GM12878 (cell line): ENCODE data around the gene HDAC9. TPM values are rescaled to one million over a fixed set of nuclear protein-coding genes. Genes with fewer than 3 reads are reported as not detected.

ENCODE experiments used
- ATAC-seq: fragments of 200-7000 bp; cut with Tn5 transposase; 3 replicates; pipeline ENCODE4 v1.9.1; 2020; ENCODE audit warnings: mild to moderate bottlenecking, moderate library complexity
- BruUV-seq: library from RNA; stranded (reverse); fragments of 400-500 nt; replicated peaks from 2 replicates; lab custom pipeline; 2021; lab: Mats Ljungman, UMichigan
- CTCF ChIA-PET: fragments of 300-600 bp; sonication (Branson Sonifier 250); formaldehyde crosslinking; extraction: SDS; loops from one replicate; lab custom pipeline; 2021; ENCODE audit warnings: inconsistent platforms; lab: Yijun Ruan, JAX
- POLR2A ChIA-PET: fragments of 350-600 bp; formaldehyde crosslinking; extraction: SDS; loops from one replicate; lab custom pipeline; 2021; ENCODE audit warnings: inconsistent platforms; lab: Charles Lee
- RAD21 ChIA-PET: fragments of 300-600 bp; sonication (Branson Sonifier 250); formaldehyde crosslinking; loops from one replicate; lab custom pipeline; 2023; ENCODE audit warnings: antibody characterized with exemption; ENCODE audit not compliant: unreplicated experiment; lab: Charles Lee
- SMC1A ChIA-PET: fragments of 300-600 bp; sonication (Branson Sonifier 250); formaldehyde crosslinking; loops from one replicate; lab custom pipeline; 2023; ENCODE audit not compliant: unreplicated experiment, uncharacterized antibody; lab: Charles Lee
- DNase-seq: peaks from one replicate; pipeline ENCODE4 v3.0.0-alpha.2; 2011; ENCODE audit warnings: low read depth, low spot score
- FAIRE-seq: peaks from 3 replicates; lab custom pipeline; 2011; peaks lifted over from hg19 to GRCh38; lab: Jason Lieb, UNC
- H2AFZ ChIP-seq: 2 replicates; pipeline ENCODE4 v1.6.0; 2011; ENCODE audit warnings: low read depth, low read length, control low read depth; ENCODE audit not compliant: control insufficient read depth
- H3K27ac ChIP-seq: 2 replicates; pipeline ENCODE4 v1.5.1; 2011; ENCODE audit warnings: control low read depth; ENCODE audit not compliant: control insufficient read depth, insufficient read depth
- H3K27me3 ChIP-seq, 2 experiments: replicated peaks in 1 of 2; 2 replicates each; pipeline versions ENCODE4 v1.6.0 to v1.6.1; 2011; ENCODE audit warnings: low read length in 1 of 2; ENCODE audit not compliant: control insufficient read depth in 2 of 2, insufficient read depth in 2 of 2
- H3K36me3 ChIP-seq, 2 experiments: 2 replicates each; pipeline ENCODE4 v1.5.1; 2011; ENCODE audit warnings: low read length in 1 of 2; ENCODE audit not compliant: control insufficient read depth in 2 of 2, insufficient read depth in 2 of 2
- H3K4me1 ChIP-seq: 2 replicates; pipeline ENCODE4 v1.6.1; 2011; ENCODE audit warnings: mild to moderate bottlenecking, low read length, moderate library complexity, mixed read lengths; ENCODE audit not compliant: control insufficient read depth, insufficient read depth
- H3K4me2 ChIP-seq: 2 replicates; pipeline ENCODE4 v1.6.0; 2011; ENCODE audit warnings: control low read depth; ENCODE audit not compliant: control insufficient read depth, insufficient read depth
- H3K4me3 ChIP-seq: fragments of 200-600 bp; sonication (generic); 2 replicates; pipeline ENCODE4 v1.5.1; 2016
- H3K79me2 ChIP-seq: 2 replicates; pipeline ENCODE4 v1.6.0; 2011; ENCODE audit warnings: low read length; ENCODE audit not compliant: control insufficient read depth, insufficient read depth
- H3K9ac ChIP-seq: 2 replicates; pipeline ENCODE4 v1.8.0; 2011; ENCODE audit warnings: low read length, control low read depth, mixed read lengths; ENCODE audit not compliant: control insufficient read depth, insufficient read depth
- H3K9me3 ChIP-seq: replicated peaks from 3 replicates; pipeline ENCODE4 v1.5.1; 2011; ENCODE audit warnings: mild to moderate bottlenecking, low read length; ENCODE audit not compliant: control insufficient read depth, insufficient read depth
- H4K20me1 ChIP-seq: 2 replicates; pipeline ENCODE4 v1.6.0; 2011; ENCODE audit not compliant: control insufficient read depth, insufficient read depth
- E2F4 ChIP-seq: IDR thresholded peaks from 2 replicates; pipeline ENCODE4 v1.6.1; 2012; ENCODE audit warnings: low read depth, low read length, improper control_type of control experiment
- EED ChIP-seq: sonication (generic); IDR thresholded peaks from 2 replicates; pipeline ENCODE4 v1.6.1; 2016; ENCODE audit warnings: antibody characterized with exemption, low read depth
- JUND ChIP-seq: IDR thresholded peaks from 2 replicates; pipeline ENCODE4 v1.6.1; 2012; ENCODE audit warnings: low read depth, mild to moderate bottlenecking, low read length, improper control_type of control experiment, moderate library complexity
- SKIL ChIP-seq: fragments of 450-650 bp; IDR thresholded peaks from 2 replicates; pipeline ENCODE4 v1.6.1; 2017; ENCODE audit warnings: mild to moderate bottlenecking, low read depth, inconsistent platforms; ENCODE audit not compliant: poor library complexity, severe bottlenecking
- SREBF1 ChIP-seq: IDR thresholded peaks from 2 replicates; pipeline ENCODE4 v1.6.1; 2012; ENCODE audit warnings: mild to moderate bottlenecking, low read length
- TCF3 ChIP-seq: IDR thresholded peaks from 2 replicates; pipeline ENCODE4 v1.6.1; 2012; ENCODE audit warnings: low read depth, mild to moderate bottlenecking, low read length, borderline replicate concordance; ENCODE audit not compliant: insufficient read depth
- WGBS: methylation state at CpG from one replicate; pipeline ENCODE4 v1.1.6; 2016; ENCODE audit warnings: low lambda C conversion rate; ENCODE audit not compliant: insufficient replicate concordance, insufficient coverage; ENCODE audit errors: missing lambda C conversion rate; 5-methylcytosine and 5-hydroxymethylcytosine counted together
- in situ Hi-C: fragments of 300-500 bp; cut with MboI; formaldehyde crosslinking; loops from 9 replicates; pipeline ENCODE4 v1.14.3; 2018; ENCODE audit warnings: mixed read lengths
- intact Hi-C: fragments of 100-400 bp; cut with micrococcal nuclease; formaldehyde crosslinking; loops from one replicate; pipeline ENCODE4 v1.14.2; 2022; ENCODE audit not compliant: unreplicated experiment
- polyA plus RNA-seq, 11 experiments: library from polyadenylated mRNA; depleted of rRNA in 4 of 11; unstranded in 6 of 11; stranded (reverse) in 5 of 11; fragments of >200 nt; fragmentation: Nextera tagmentation in 4 of 11; fragmentation: Illumina TruSeq in 1 of 11; extraction: Ambion mirVana in 4 of 11; extraction: Trizol in 1 of 11; gene quantifications; 1 replicate in 1 of 11; 2 replicates in 10 of 11; pipeline versions ENCODE4 v1.2.1 to v1.2.3, GENCODE V29; 2011 to 2016; ENCODE audit warnings: inconsistent platforms in 2 of 11, missing spikeins in 2 of 11, low read depth in 1 of 11
- total RNA-seq, 4 experiments: library from RNA; depleted of rRNA in 3 of 4; stranded (reverse); fragments of >200 nt in 3 of 4; fragmentation: Illumina TruSeq in 1 of 4; extraction: Trizol in 1 of 4; gene quantifications; 2 replicates each; pipeline versions ENCODE4 v1.2.1 to v1.2.3, GENCODE V29; 2013 to 2021
- TF ChIP-seq, protein P1 (sequence below): fragments of 450-650 bp; formaldehyde crosslinking; IDR thresholded peaks from 2 replicates; pipeline ENCODE4 v1.5.0; 2022; ENCODE audit warnings: mild to moderate bottlenecking, missing genetic modification characterization

The HDAC9 gene
- total and polyA plus RNA-seq, 10 of the 15 experiments (the other 5 are each of a cell fraction or from before 2014, with no cell fraction given): 0.73 to 12.8 (median 0.92) TPM

- no peak overlapping the region for H2AFZ ChIP-seq
Measured at GRCh38 chr7:18464830-18465229, 30.7 kb upstream of the HDAC9 start.

More at GRCh38 chr7:18464830-18465229, 30.7 kb upstream of the HDAC9 start:
- no peaks in the 10 kb centered on the region for H3K36me3 ChIP-seq
- no peak overlapping the region for H3K4me2 ChIP-seq
- ChIA-PET POLR2A (no interaction called here), RAD21 (no interaction called here), SMC1A (no interaction called here), CTCF (no interaction called here)
- intact Hi-C loops (no loop called here), in situ Hi-C loops (no loop called here)
- WGBS: 92% methylated on average over 1 of the region's 1 CpG
- TF ChIP-seq E2F4: no peak
- TF ChIP-seq JUND: no peak
- no peak for TF ChIP-seq SREBF1
- TF ChIP-seq, protein P1, sequence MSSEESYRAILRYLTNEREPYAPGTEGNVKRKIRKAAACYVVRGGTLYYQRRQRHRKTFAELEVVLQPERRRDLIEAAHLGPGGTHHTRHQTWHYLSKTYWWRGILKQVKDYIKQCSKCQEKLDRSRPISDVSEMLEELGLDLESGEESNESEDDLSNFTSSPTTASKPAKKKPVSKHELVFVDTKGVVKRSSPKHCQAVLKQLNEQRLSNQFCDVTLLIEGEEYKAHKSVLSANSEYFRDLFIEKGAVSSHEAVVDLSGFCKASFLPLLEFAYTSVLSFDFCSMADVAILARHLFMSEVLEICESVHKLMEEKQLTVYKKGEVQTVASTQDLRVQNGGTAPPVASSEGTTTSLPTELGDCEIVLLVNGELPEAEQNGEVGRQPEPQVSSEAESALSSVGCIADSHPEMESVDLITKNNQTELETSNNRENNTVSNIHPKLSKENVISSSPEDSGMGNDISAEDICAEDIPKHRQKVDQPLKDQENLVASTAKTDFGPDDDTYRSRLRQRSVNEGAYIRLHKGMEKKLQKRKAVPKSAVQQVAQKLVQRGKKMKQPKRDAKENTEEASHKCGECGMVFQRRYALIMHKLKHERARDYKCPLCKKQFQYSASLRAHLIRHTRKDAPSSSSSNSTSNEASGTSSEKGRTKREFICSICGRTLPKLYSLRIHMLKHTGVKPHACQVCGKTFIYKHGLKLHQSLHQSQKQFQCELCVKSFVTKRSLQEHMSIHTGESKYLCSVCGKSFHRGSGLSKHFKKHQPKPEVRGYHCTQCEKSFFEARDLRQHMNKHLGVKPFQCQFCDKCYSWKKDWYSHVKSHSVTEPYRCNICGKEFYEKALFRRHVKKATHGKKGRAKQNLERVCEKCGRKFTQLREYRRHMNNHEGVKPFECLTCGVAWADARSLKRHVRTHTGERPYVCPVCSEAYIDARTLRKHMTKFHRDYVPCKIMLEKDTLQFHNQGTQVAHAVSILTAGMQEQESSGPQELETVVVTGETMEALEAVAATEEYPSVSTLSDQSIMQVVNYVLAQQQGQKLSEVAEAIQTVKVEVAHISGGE (CRISPR knock-in tag): no peak
- no peak for TF ChIP-seq EED
- TF ChIP-seq TCF3: no peak
- TF ChIP-seq SKIL: no peak
- no peak overlapping the region for H3K9ac ChIP-seq
- no TSS peak for BruUV-seq
- H3K79me2 ChIP-seq: no peaks in the 10 kb centered on the region
- H3K9me3 ChIP-seq: no peaks in the 10 kb centered on the region
- H3K27me3 ChIP-seq: no peaks in the 10 kb centered on the region
- DNase-seq (no peak), ATAC-seq (no peak), FAIRE-seq (no peak)
- no peak overlapping the region for H3K4me3 ChIP-seq
- no peaks in the 10 kb centered on the region for H3K4me1 ChIP-seq
- no peaks in the 10 kb centered on the region for H4K20me1 ChIP-seq
- H3K27ac ChIP-seq: no peak overlapping the region
